A549 (cell line): ENCODE results near the gene KLHL30. TPM values are rescaled to one million over a fixed set of nuclear protein-coding genes. Genes with fewer than 3 reads are reported as not detected.

Source experiments
- ATAC-seq, 2 experiments: fragments of 200-7000 bp in 1 of 2; fragments of >200 bp in 1 of 2; cut with Nextera tagmentation in 1 of 2; cut with Tn5 transposase in 1 of 2; 3 replicates each; pipeline versions ENCODE4 v1.8.0 to v1.9.1; 2018 to 2020; ENCODE audit warnings: mild to moderate bottlenecking in 1 of 2, moderate library complexity in 1 of 2
- CTCF ChIA-PET: fragments of 300-600 bp; sonication (Branson Sonifier 250); formaldehyde crosslinking; extraction: SDS; loops from one replicate; lab custom pipeline; 2021; ENCODE audit warnings: antibody characterized with exemption, inconsistent platforms; lab: Yijun Ruan, JAX
- POLR2A ChIA-PET: fragments of 350-600 bp; formaldehyde crosslinking; extraction: SDS; loops from one replicate; lab custom pipeline; 2021; ENCODE audit warnings: antibody characterized with exemption, inconsistent platforms; lab: Yijun Ruan, JAX
- DNase-seq, 2 experiments: peaks; one replicate each; pipeline versions ENCODE4 v3.0.0 to v3.0.0-alpha.2; 2011 to 2016; ENCODE audit warnings: low read depth in 1 of 2, low spot score in 1 of 2
- FAIRE-seq: peaks from 2 replicates; lab custom pipeline; 2011; peaks lifted over from hg19 to GRCh38; lab: Jason Lieb, UNC
- H3K27ac ChIP-seq, 2 experiments: fragments of >200 bp; sonication (Bioruptor Twin); formaldehyde crosslinking; 3 replicates each; pipeline ENCODE4 v1.5.1; 2016 to 2017
- H3K4me1 ChIP-seq: fragments of >200 bp; sonication (Bioruptor Twin); formaldehyde crosslinking; 3 replicates; pipeline ENCODE4 v1.6.1; 2016
- H3K4me2 ChIP-seq: fragments of >200 bp; sonication (Bioruptor Twin); formaldehyde crosslinking; 3 replicates; pipeline ENCODE4 v1.6.1; 2016
- H3K4me3 ChIP-seq: fragments of >200 bp; sonication (Bioruptor Twin); formaldehyde crosslinking; 3 replicates; pipeline ENCODE4 v1.5.1; 2016
- H3K9me3 ChIP-seq: fragments of >200 bp; sonication (Bioruptor Twin); formaldehyde crosslinking; 3 replicates; pipeline ENCODE4 v1.6.1; 2016
- FOSB ChIP-seq: fragments of 250-450 bp; sonication (Bioruptor Pico); IDR thresholded peaks from 2 replicates; pipeline ENCODE4 v1.5.0; 2020; ENCODE audit warnings: mild to moderate bottlenecking, moderate library complexity
- JUNB ChIP-seq: fragments of >200 bp; sonication (Bioruptor Twin); formaldehyde crosslinking; IDR thresholded peaks from 2 replicates; pipeline ENCODE4 v1.6.1; 2016
- KDM1A ChIP-seq: fragments of 200-600 bp; sonication (generic); IDR thresholded peaks from 2 replicates; pipeline ENCODE4 v1.6.1; 2016; ENCODE audit warnings: low read depth, mild to moderate bottlenecking
- MYC ChIP-seq: IDR thresholded peaks from 2 replicates; pipeline ENCODE4 v1.6.1; 2012; ENCODE audit warnings: mild to moderate bottlenecking, inconsistent platforms, low read length, improper control_type of control experiment, borderline replicate concordance
- ZSCAN20 ChIP-seq: fragments of 250-450 bp; sonication (Bioruptor Pico); IDR thresholded peaks from 2 replicates; pipeline ENCODE4 v1.8.0; 2022; ENCODE audit warnings: mild to moderate bottlenecking, moderate library complexity
- WGBS: methylation state at CpG from one replicate; pipeline ENCODE4 v1.1.6; 2017; ENCODE audit errors: missing lambda C conversion rate; 5-methylcytosine and 5-hydroxymethylcytosine counted together
- polyA plus RNA-seq, 4 experiments: library from polyadenylated mRNA; depleted of rRNA in 3 of 4; stranded (reverse); fragments of >200 nt; fragmentation: RNase III in 1 of 4; extraction: RNeasy Plus Mini Kit Qiagen cat#74134 plus additional on column Dnase treatment in 1 of 4; gene quantifications; 2 replicates in 3 of 4; 3 replicates in 1 of 4; pipeline ENCODE4 v1.2.3, GENCODE V29; 2011 to 2017
- TF ChIP-seq, protein P1 (sequence below): fragments of 200-600 bp; sonication (generic); IDR thresholded peaks from 2 replicates; pipeline ENCODE4 v1.6.1; 2016; ENCODE audit warnings: antibody characterized with exemption, mild to moderate bottlenecking, moderate library complexity
- TF ChIP-seq, protein P2 (sequence below): fragments of 250-450 bp; sonication (Bioruptor Pico); IDR thresholded peaks from 2 replicates; pipeline ENCODE4 v1.5.0; 2020; ENCODE audit warnings: low read depth, mild to moderate bottlenecking, moderate library complexity
- TF ChIP-seq, protein P3 (sequence below): IDR thresholded peaks from 2 replicates; pipeline ENCODE4 v1.6.1; 2012

The KLHL30 gene
- polyA plus RNA-seq, 2 of the 4 experiments (the other 2 are of a cell fraction), result 0.04 TPM

DNA sequence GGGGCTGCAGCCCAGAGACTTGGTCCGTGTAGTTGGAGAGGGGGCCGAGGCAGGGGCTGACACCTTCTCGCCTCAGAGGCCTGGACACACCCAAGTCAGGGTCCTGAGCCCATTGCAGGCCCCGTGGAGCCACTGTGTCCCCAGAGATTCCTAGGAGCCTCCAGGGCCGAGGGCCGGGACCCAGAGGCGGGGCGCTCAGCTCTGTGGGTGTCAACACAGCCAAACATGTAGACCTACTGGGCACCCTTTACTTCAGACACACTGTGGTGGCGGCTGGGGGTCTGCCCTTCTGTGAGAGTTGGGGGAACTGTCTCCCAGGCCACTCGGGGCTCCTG, 38.8 kb upstream of the KLHL30 start:
- Histone ChIP-seq H3K4me1 (no peaks in the 10 kb centered on the region), H3K9me3 (no peaks in the 10 kb centered on the region), H3K4me2 (no peak overlapping the region)
- ChIA-PET CTCF (interaction anchor here (0.9 to 1.2 kb wide), 2 partner anchors 38 to 40 kb away, joined by 3 to 4 read pairs; partner anchors contain the start of gene SCLY), POLR2A (no interaction called here)
- WGBS, result 100% methylated on average over 4 of the region's 10 CpGs
- no peak for DNase-seq
- no peak for FAIRE-seq
- TF ChIP-seq ZSCAN20, result no peak
- TF ChIP-seq JUNB, result no peak
- TF ChIP-seq, protein P1, sequence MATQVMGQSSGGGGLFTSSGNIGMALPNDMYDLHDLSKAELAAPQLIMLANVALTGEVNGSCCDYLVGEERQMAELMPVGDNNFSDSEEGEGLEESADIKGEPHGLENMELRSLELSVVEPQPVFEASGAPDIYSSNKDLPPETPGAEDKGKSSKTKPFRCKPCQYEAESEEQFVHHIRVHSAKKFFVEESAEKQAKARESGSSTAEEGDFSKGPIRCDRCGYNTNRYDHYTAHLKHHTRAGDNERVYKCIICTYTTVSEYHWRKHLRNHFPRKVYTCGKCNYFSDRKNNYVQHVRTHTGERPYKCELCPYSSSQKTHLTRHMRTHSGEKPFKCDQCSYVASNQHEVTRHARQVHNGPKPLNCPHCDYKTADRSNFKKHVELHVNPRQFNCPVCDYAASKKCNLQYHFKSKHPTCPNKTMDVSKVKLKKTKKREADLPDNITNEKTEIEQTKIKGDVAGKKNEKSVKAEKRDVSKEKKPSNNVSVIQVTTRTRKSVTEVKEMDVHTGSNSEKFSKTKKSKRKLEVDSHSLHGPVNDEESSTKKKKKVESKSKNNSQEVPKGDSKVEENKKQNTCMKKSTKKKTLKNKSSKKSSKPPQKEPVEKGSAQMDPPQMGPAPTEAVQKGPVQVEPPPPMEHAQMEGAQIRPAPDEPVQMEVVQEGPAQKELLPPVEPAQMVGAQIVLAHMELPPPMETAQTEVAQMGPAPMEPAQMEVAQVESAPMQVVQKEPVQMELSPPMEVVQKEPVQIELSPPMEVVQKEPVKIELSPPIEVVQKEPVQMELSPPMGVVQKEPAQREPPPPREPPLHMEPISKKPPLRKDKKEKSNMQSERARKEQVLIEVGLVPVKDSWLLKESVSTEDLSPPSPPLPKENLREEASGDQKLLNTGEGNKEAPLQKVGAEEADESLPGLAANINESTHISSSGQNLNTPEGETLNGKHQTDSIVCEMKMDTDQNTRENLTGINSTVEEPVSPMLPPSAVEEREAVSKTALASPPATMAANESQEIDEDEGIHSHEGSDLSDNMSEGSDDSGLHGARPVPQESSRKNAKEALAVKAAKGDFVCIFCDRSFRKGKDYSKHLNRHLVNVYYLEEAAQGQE, result no peak
- TF ChIP-seq, protein P2, sequence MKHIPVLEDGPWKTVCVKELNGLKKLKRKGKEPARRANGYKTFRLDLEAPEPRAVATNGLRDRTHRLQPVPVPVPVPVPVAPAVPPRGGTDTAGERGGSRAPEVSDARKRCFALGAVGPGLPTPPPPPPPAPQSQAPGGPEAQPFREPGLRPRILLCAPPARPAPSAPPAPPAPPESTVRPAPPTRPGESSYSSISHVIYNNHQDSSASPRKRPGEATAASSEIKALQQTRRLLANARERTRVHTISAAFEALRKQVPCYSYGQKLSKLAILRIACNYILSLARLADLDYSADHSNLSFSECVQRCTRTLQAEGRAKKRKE (CRISPR knock-in tag), result no peak
- TF ChIP-seq, all 56 proteins: peak for 0
- H3K4me3 ChIP-seq, result no peak overlapping the region
- ATAC-seq, result no peak
- no peak overlapping the region for H3K27ac ChIP-seq

DNA sequence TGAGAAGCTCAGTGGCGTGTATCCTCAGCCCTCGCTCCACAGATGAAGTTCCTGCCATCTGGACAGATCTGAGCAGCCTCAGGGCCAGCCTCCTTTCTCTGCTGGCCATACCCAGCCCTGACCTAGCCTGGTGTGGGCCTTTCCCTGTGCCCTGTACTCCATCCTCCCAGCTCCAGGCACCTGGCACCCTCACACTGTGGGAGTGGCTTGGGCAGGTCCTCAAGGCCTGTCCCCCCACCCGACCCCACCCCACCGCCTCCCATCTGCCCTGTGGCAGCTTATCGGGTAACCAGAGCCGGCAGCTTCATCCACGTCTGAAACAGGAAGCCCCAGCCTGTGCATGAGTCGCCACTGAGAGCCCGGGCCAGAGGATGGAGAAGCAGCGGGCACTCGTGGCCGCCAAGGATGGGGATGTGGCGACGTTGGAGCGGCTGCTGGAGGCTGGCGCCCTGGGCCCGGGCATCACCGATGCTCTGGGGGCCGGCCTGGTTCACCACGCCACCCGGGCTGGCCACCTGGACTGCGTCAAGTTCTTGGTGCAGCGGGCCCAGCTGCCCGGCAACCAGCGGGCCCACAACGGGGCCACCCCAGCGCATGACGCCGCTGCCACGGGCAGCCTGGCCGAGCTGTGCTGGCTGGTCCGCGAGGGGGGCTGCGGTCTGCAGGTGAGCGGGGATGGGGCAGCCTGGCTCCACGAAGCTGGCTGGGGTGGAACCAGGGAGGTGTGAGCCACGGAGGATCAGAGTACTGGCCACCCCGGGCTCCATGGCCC, 38.2 kb upstream of the KLHL30 start, which contains the start of gene ESPNL:
ESPNL (plus strand) TSS at position 292 of the 772 bp plus-strand sequence; CDS start at position 372, 80 bp downstream.
- FAIRE-seq, result no peak
- ATAC-seq, result no peak
- TF ChIP-seq FOSB (CRISPR knock-in tag) (no peak), ZSCAN20 (no peak), MYC (no peak), KDM1A (no peak)
- TF ChIP-seq, protein P1, result no peak
- TF ChIP-seq, protein P3, sequence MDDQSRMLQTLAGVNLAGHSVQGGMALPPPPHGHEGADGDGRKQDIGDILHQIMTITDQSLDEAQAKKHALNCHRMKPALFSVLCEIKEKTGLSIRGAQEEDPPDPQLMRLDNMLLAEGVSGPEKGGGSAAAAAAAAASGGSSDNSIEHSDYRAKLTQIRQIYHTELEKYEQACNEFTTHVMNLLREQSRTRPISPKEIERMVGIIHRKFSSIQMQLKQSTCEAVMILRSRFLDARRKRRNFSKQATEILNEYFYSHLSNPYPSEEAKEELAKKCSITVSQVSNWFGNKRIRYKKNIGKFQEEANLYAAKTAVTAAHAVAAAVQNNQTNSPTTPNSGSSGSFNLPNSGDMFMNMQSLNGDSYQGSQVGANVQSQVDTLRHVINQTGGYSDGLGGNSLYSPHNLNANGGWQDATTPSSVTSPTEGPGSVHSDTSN, result no peak
- CTCF ChIA-PET, result interaction anchor here (0.9 to 1.2 kb wide), 2 partner anchors 39 kb away, joined by 3 to 4 read pairs; partner anchors contain the start of gene SCLY
- H3K9me3 ChIP-seq, result no peaks in the 10 kb centered on the region
- H3K4me1 ChIP-seq, result no peaks in the 10 kb centered on the region
- POLR2A ChIA-PET, result no interaction called here
- H3K27ac ChIP-seq, result no peak within 1 kb of the TSS
- H3K4me3 ChIP-seq, result no peak within 1 kb of the TSS
- 81% methylated on average over 16 of the region's 38 CpGs for WGBS
- no peak for DNase-seq
- no peak within 1 kb of the TSS for H3K4me2 ChIP-seq
